GM12874 (cell line): ENCODE measurements around the gene NARF.

Source experiments
- CTCF ChIP-seq: IDR thresholded peaks from 2 replicates; pipeline ENCODE4 v1.5.1; 2011; ENCODE audit warnings: low read depth, mild to moderate bottlenecking, control low read depth, low read length, moderate library complexity; ENCODE audit not compliant: insufficient read depth

Gene NARF

GRCh38 chr17:82463925-82464566 lies 5.5 kb downstream of the NARF start:
- no peak for TF ChIP-seq CTCF

GRCh38 chr17:82464567-82464929 lies 6.0 kb downstream of the NARF start:
- no peak for TF ChIP-seq CTCF

GRCh38 chr17:82465023-82465603 lies 6.6 kb downstream of the NARF start:
- TF ChIP-seq CTCF: no peak

- no peak for TF ChIP-seq CTCF
These were observed 10.2 kb downstream of the NARF start for GRCh38 chr17:82468692-82469091.

- TF ChIP-seq CTCF: no peak
These were observed 11.5 kb downstream of the NARF start for GRCh38 chr17:82470065-82470464.

- no peak for TF ChIP-seq CTCF
These were observed 15.9 kb downstream of the NARF start for GRCh38 chr17:82474223-82475010.

GRCh38 chr17:82475458-82475857 lies 16.9 kb downstream of the NARF start:
- TF ChIP-seq CTCF: no peak
